Heart left ventricle (tissue), 16 donors: ENCODE data around the gene PRELID3B. TPM values are rescaled to one million over a fixed set of nuclear protein-coding genes. Genes with fewer than 3 reads are reported as not detected.

Experiments
- ATAC-seq, 4 donors: fragments of 200-7000 bp; cut with Tn5 transposase; one replicate each; pipeline ENCODE4 v1.9.1; 2020 to 2022; ENCODE audit warnings: moderate library complexity in 4 of 4, mild to moderate bottlenecking in 3 of 4, moderate number of reproducible peaks in 1 of 4
- DNase-seq, 5 donors: peaks; one replicate each; pipeline ENCODE4 v3.0.0-alpha.2; 2020
- H3K27ac ChIP-seq, 12 donors: fragments of 200-600 bp; sonication (generic) in 4 of 12; one replicate each; pipeline versions ENCODE4 v1.5.0 to v1.8.0; 2016 to 2022; ENCODE audit warnings: mild to moderate bottlenecking in 2 of 12
- H3K27me3 ChIP-seq, 9 donors: fragments of 200-600 bp; sonication (generic) in 2 of 9; one replicate each; pipeline versions ENCODE4 v1.5.1 to v1.8.0; 2016 to 2022; ENCODE audit warnings: mild to moderate bottlenecking in 3 of 9
- H3K36me3 ChIP-seq, 9 donors: fragments of 200-600 bp; sonication (generic) in 2 of 9; one replicate each; pipeline versions ENCODE4 v1.5.0 to v1.8.0; 2018 to 2022; ENCODE audit warnings: mild to moderate bottlenecking in 2 of 9
- H3K4me1 ChIP-seq, 12 donors: fragments of 200-600 bp; sonication (generic) in 4 of 12; one replicate each; pipeline versions ENCODE4 v1.5.0 to v1.8.0; 2016 to 2022; ENCODE audit warnings: mild to moderate bottlenecking in 3 of 12
- H3K4me3 ChIP-seq, 12 donors: fragments of 200-600 bp; sonication (generic) in 4 of 12; one replicate each; pipeline versions ENCODE4 v1.5.0 to v1.8.0; 2017 to 2022; ENCODE audit warnings: mild to moderate bottlenecking in 9 of 12, moderate library complexity in 4 of 12
- H3K9me3 ChIP-seq, 12 donors: fragments of 200-600 bp; sonication (generic) in 4 of 12; one replicate each; pipeline versions ENCODE4 v1.5.0 to v1.8.0; 2016 to 2022; ENCODE audit warnings: mild to moderate bottlenecking in 1 of 12
- POLR2A ChIP-seq, 2 donors: fragments of 450-650 bp; IDR thresholded peaks; one replicate each; pipeline ENCODE4 v1.6.1; 2017; ENCODE audit warnings: antibody characterized with exemption in 2 of 2, mild to moderate bottlenecking in 2 of 2, moderate library complexity in 2 of 2
- WGBS, 4 donors: extraction: QIAGEN DNeasy Blood & Tissue Kit in 2 of 4; methylation state at CpG; one replicate each; pipeline versions ENCODE4 v1.1.5 to v1.1.7; 2013 to 2018; 5-methylcytosine and 5-hydroxymethylcytosine counted together
- intact Hi-C, 10 donors: fragments of 100-400 bp; cut with DNase I; formaldehyde crosslinking; loops; one replicate each; pipeline versions ENCODE4 v1.11.1 to v1.14.2; 2022
- polyA plus RNA-seq, 2 donors: library from polyadenylated mRNA; stranded (reverse); fragments of 200-250 nt; gene quantifications; one replicate each; pipeline ENCODE4 v1.2.3, GENCODE V29; 2013
- total RNA-seq, 9 donors: library from RNA; depleted of rRNA in 2 of 9; stranded (reverse); fragments of >200 nt in 2 of 9; fragmentation: NEBNext Ultra II Directional in 3 of 9; extraction: Animal tissue kit (Norgen Biotek cat#: 25700) in 3 of 9; gene quantifications; one replicate each; pipeline versions ENCODE4 v1.1.0 to v1.2.4, GENCODE V29; 2016 to 2023
- TF ChIP-seq, protein P1 (sequence below), 12 donors: fragments of 200-600 bp; sonication (generic) in 4 of 12; IDR thresholded peaks; one replicate each; pipeline versions ENCODE4 v1.5.0 to v1.8.0; 2018 to 2022; ENCODE audit warnings: antibody characterized with exemption in 12 of 12, mild to moderate bottlenecking in 5 of 12
- donor health status: ischemic (EF 13 %, LVEDD 7.1; RV severe dilation, severe dysfunction).
- donor health status: healthy with polysubstance abuse.
- donor health status: DM: no; HTN: yes; CAD: no.
- donor health status: DM: no; HTN: no; CAD: no.
- donor health status: ischemic (EF 25% LVEDD 6.9; RV normal size, moderate dysfunction).
- donor health status: ischemic (EF 25% LVEDD 5.7; RV mildly dilated, moderate dysfunction).
- donor health status: healthy.
- donor health status: DM: yes; HTN: yes; CAD: no.
- donor health status: ischemic (EF 35%, LVEDD 5.7; RV mildly dilated, moderate dysfunction).
- donor health status: nonischemic (EF 11% LVEDD 7.7; RV severe dilation, severe dysfunction).
- donor health status: DM: yes; HTN: yes; CAD: no.
- donor health status: PGD.
- donor health status: ischemic (EF 29% LVEDD 5.4; RV normal size, mild dysfunction).
- donor health status: nonischemic (EF 23%, LVEDD 6.1; RV moderate dilation, normal function).

The PRELID3B gene
- total and polyA plus RNA-seq, 11 donors, result 14.1 to 51.0 (median 43.2) TPM

DNA sequence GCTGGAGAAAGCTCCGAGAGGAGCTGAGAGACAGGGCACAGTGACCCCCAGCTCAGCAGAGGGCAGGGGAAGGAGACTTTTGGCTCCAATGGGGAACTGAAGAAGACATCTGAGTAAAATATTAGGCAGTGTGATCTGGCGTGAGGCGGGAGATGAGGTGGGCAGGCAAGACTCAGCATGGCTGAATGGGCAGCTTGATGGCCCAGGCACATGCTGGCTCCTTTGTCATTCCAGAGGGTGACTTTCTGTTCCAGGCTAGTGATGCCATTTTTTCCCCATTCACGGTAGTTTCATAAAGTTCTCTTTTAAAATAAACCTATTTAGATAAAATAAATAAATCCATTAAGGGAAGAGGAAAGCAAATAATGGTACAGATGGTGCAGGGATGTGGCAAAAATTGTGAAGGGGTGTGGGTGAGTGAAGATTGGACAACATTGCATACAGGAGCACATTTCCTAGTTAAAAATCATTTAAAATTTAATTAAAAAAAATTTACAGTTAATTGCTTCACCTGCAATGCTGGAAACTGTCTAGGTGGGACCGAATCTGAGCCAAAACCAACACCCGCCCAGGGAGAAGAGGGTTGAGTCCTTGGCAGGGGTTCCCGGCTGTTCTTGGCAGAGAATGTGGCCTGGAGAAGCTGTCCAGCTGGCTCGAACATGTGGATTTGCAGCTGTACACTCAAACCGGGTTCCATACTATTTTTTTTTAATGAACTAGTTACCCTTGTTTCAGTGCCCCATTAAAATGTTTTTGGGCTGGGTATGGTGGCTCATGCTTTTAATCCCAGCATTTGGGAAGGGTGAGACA is 41.7 kb upstream of the PRELID3B start:
- peaks cover 0 to 7% (median 0%) of the 10 kb centered on the region in 9 donors for H3K27me3 ChIP-seq

DNA sequence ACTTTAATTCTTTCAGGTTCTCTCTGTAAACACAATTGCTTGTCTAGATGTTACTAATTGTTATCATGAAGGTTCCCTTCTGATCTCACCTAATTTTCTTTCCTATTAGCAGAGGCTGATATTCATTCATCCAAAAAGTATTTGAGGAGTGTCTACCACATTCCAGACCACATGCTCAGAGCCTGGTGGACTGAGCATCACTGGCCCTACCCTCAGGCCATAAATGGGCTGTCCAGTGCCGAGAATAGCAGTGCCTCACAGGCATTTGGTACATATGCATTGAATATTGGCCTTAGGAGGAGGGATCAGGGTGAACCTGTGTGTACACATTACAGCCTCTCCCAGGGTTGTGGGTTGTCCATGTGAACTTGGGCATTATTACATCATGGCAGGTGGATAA is 40.4 kb upstream of the PRELID3B start:
- Histone ChIP-seq H3K4me3 (no peak overlapping the region), H3K36me3 (no peaks in the 10 kb centered on the region), H3K27ac (no peak overlapping the region), H3K9me3 (no peaks in the 10 kb centered on the region), H3K27me3 (peaks cover 0 to 13% (median 0%) of the 10 kb centered on the region in 9 donors), H3K4me1 (peaks cover 0 to 9% (median 2%) of the 10 kb centered on the region in 12 donors)
- no peak for DNase-seq
- no peak for ATAC-seq
- no peak for TF ChIP-seq POLR2A (IDR thresholded peaks at IDR 0.05)
- TF ChIP-seq, protein P1, sequence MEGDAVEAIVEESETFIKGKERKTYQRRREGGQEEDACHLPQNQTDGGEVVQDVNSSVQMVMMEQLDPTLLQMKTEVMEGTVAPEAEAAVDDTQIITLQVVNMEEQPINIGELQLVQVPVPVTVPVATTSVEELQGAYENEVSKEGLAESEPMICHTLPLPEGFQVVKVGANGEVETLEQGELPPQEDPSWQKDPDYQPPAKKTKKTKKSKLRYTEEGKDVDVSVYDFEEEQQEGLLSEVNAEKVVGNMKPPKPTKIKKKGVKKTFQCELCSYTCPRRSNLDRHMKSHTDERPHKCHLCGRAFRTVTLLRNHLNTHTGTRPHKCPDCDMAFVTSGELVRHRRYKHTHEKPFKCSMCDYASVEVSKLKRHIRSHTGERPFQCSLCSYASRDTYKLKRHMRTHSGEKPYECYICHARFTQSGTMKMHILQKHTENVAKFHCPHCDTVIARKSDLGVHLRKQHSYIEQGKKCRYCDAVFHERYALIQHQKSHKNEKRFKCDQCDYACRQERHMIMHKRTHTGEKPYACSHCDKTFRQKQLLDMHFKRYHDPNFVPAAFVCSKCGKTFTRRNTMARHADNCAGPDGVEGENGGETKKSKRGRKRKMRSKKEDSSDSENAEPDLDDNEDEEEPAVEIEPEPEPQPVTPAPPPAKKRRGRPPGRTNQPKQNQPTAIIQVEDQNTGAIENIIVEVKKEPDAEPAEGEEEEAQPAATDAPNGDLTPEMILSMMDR (IDR thresholded peaks at IDR 0.05), result no peak
- 82 to 100% (median 95%) methylated on average over 1 of the region's 1 CpG for WGBS, 4 donors
- intact Hi-C loops, result loop anchor here in 5 of 10 donors (5.0 to 10.0 kb wide), 4 partner anchors 208 to 372 kb away; no protein-coding TSS in a partner anchor

More for the DNA sequence above, 41.7 kb upstream of the PRELID3B start:
- Histone ChIP-seq H3K4me1 (peaks cover 0 to 9% (median 3%) of the 10 kb centered on the region in 12 donors), H3K27ac (peak overlapping the region in 1 of 12 donors; percentile 7), H3K36me3 (no peaks in the 10 kb centered on the region), H3K4me3 (no peak overlapping the region), H3K9me3 (no peaks in the 10 kb centered on the region)
- WGBS, 4 donors, result 38 to 52% (median 47%) methylated on average over 9 of the region's 9 CpGs
- DNase-seq (peak; percentile 28 to 69 (median 41)), ATAC-seq (peak; percentile 45 to 62 (median 56))
- intact Hi-C loops, result loop anchor here in 5 of 10 donors (2.0 to 10.0 kb wide), 5 partner anchors 209 to 371 kb away; no protein-coding TSS in a partner anchor
- no peak for TF ChIP-seq POLR2A (IDR thresholded peaks at IDR 0.05)
- TF ChIP-seq, protein P1 (IDR thresholded peaks at IDR 0.05), result no peak

DNA sequence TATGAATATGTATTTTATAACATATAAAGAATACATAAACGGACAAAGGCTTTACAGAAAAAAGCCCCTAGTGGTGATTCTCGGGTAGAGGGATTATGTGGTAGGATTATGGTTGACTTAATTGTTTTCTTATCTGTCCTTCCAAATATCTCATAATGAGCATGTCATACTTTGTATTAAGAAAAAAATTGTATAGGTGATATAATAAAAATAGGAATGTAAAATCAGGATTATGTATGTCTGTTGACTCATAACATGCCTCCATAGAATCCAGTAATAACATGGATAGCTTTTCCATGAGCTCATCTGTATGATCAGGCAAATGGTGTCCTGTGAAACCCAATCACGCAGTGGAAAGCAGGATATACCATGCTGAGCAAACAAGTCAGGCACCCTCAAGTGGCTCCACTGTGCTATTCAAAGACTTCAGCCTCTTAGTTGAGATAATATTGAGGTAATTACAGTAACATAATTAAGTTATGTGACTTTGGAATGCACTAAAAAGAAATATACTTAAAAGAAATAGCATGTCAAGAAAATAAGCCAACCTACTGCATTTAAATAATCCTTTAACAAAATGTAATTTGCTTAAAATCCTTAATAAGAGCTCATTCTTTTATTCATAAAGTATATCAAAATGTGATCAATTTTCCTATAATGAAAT is 39.6 kb upstream of the PRELID3B start:
- peaks cover 0 to 21% (median 0%) of the 10 kb centered on the region in 9 donors for H3K27me3 ChIP-seq
- intact Hi-C loops, result loop anchor here in 5 of 10 donors (5.0 to 10.0 kb wide), 4 partner anchors 207 to 373 kb away; no protein-coding TSS in a partner anchor
- H3K4me3 ChIP-seq, result no peak overlapping the region
- no peaks in the 10 kb centered on the region for H3K9me3 ChIP-seq
- no peak for TF ChIP-seq POLR2A (IDR thresholded peaks at IDR 0.05)
- TF ChIP-seq, protein P1 (IDR thresholded peaks at IDR 0.05), result peak; percentile 16 to 48 (median 27)
- no peak overlapping the region for H3K27ac ChIP-seq
- peaks cover 0 to 9% (median 2%) of the 10 kb centered on the region in 12 donors for H3K4me1 ChIP-seq
- DNase-seq, result no peak
- 45 to 56% (median 51%) methylated on average over 3 of the region's 3 CpGs for WGBS, 4 donors
- no peak for ATAC-seq
- H3K36me3 ChIP-seq, result no peaks in the 10 kb centered on the region

DNA sequence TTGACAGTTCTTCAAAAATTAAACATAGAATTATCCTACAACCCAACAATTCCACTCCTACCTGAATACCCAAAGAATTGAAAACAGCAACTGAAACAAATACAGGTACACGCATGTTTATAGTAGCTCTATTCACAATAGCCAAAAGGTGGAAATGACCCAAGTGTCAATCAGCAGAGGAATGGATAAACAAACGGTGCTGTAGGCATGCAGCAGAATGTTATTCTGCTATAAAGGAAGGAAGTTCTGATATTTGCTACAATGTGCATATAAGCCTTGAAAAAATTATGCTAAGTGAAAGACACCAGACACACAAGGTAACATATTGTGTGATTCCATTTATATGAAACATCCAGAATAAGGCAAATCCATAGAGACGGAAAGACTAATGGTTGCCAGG is 38.5 kb upstream of the PRELID3B start:
- Histone ChIP-seq H3K4me1 (peaks cover 0 to 9% (median 2%) of the 10 kb centered on the region in 12 donors), H3K4me3 (no peak overlapping the region), H3K36me3 (no peaks in the 10 kb centered on the region), H3K27me3 (peaks cover 0 to 23% (median under 1%) of the 10 kb centered on the region in 9 donors), H3K27ac (no peak overlapping the region), H3K9me3 (no peaks in the 10 kb centered on the region)
- no peak for DNase-seq
- 52 to 63% (median 61%) methylated on average over 3 of the region's 3 CpGs for WGBS, 4 donors
- no peak for ATAC-seq
- TF ChIP-seq, protein P1 (IDR thresholded peaks at IDR 0.05), result no peak
- TF ChIP-seq POLR2A (IDR thresholded peaks at IDR 0.05), result no peak
- intact Hi-C loops, result loop anchor here in 5 of 10 donors (5.0 to 10.0 kb wide), 4 partner anchors 206 to 374 kb away; no protein-coding TSS in a partner anchor
